SKM-1 treated with dmso at 0.1 percent for 144 hours (cell line): ENCODE data around the gene ZCWPW1.

Experiments used
- DNase-seq: peaks from one replicate; lab custom pipeline; 2025; ENCODE audit not compliant: unreplicated experiment; lab: John Stamatoyannopoulos, UW

ZCWPW1 gene, protein sequence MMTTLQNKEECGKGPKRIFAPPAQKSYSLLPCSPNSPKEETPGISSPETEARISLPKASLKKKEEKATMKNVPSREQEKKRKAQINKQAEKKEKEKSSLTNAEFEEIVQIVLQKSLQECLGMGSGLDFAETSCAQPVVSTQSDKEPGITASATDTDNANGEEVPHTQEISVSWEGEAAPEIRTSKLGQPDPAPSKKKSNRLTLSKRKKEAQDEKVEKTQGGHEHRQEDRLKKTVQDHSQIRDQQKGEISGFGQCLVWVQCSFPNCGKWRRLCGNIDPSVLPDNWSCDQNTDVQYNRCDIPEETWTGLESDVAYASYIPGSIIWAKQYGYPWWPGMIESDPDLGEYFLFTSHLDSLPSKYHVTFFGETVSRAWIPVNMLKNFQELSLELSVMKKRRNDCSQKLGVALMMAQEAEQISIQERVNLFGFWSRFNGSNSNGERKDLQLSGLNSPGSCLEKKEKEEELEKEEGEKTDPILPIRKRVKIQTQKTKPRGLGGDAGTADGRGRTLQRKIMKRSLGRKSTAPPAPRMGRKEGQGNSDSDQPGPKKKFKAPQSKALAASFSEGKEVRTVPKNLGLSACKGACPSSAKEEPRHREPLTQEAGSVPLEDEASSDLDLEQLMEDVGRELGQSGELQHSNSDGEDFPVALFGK

DNA sequence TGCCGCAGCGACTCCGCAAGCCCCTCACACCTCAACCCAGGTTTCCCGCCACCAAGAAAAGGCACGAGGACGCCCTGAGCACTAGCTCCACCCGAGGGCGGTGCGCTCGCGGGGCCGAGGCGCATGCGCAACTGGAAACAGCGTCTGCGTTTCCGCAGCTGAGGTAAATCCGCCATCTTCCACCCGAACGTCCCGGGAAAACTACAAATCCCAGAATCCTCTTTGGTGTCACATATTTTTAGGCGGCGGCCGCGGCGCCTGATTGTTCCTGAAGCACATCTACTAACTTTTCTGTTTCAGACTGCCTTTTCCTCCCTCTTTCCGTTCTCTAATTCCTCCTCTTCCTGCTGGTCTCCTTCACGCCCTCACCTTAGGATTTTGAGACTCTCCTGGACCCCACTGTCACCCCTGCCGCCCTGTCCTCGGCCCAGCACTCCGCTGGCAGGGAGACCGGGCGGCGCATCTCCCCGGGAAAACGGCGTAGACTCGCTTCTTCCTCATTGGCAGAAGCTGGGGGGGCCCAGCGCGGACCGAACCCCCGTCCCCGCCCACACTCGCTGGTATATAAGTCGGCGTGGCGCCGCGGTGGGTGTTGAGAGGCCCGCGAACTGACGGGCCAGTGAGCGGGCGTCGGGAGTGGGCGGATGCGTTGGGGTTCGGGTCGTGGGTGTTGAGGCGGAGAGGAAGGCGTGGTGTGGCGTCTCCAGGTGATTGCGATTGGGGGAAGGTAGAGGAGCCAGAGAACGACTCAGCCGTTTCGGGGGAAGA lies at the start of gene ZCWPW1:
Gene ZCWPW1, minus strand, starts transcription at position 505 of the 768 bp plus-strand sequence. CDS start 8,054 bp downstream, outside the sequence.
- DNase-seq = peak; percentile 91

DNA sequence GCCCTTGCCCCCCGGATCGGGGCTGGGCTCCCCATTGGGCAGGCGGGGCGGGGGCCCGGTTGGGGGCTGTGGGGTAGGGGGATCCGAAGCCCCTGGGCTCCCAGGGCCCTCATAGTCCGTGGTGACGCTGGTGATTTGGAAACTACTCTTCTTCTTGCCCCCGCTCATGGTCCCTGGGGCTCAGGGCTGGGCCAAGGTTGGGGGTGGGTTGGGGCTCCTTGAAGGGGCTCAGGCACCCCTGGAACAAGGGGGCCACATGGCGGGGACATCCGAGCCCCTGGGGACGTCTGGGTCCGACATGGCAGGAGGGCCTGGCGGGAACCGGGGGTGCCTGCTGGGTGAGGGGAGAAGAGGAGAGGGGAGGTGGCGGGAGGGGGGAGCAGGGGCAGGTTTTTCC lies 49.4 kb upstream of the ZCWPW1 start:
- DNase-seq = no peak

DNA sequence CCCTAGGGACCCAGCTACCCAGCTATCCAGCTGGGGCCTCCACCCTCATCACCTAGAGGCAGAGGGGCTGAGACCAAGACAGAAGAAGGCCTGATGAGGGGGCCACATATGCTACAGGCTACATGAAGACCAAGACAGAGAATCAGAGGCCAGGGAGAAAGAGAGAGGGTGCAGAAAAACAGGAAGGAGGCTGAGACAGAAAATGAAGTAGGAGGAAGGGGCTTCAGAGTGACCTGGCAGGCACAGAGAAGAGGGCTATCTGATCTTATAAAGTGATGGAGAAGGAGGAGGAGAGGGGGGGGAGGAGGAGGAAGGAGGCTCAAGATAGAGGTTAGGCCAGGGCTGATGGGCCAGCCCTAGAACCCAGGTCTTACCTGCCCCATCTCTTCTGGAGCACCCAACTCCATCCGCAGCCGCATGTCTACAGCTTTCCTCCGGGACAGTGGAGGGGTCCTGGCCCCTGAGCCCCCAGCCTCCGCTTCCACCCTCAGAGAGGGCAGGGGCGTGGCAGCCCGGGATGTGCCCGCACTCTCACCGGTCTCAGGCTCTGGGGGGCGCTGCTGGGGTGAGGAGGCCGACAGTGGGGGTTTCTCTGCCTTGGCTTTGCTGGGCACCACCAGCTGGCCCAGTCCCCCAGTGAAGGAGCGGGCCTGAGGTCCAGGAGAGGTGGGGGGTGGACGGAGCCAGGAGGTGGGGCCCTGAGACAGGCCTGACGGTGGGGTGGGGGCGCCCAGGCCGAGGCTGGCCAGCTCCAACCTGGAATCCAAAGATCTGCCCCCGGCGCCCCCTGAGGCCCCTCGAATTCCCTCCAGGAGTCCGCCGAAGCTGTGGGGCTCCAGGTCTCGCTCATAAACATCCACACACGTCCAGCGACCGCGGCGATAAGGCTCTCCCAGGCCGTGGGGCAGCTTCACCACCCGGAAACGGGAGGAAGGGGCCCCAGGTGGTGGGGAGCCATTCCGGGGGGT lies 48.7 kb upstream of the ZCWPW1 start:
- DNase-seq = no peak

DNA sequence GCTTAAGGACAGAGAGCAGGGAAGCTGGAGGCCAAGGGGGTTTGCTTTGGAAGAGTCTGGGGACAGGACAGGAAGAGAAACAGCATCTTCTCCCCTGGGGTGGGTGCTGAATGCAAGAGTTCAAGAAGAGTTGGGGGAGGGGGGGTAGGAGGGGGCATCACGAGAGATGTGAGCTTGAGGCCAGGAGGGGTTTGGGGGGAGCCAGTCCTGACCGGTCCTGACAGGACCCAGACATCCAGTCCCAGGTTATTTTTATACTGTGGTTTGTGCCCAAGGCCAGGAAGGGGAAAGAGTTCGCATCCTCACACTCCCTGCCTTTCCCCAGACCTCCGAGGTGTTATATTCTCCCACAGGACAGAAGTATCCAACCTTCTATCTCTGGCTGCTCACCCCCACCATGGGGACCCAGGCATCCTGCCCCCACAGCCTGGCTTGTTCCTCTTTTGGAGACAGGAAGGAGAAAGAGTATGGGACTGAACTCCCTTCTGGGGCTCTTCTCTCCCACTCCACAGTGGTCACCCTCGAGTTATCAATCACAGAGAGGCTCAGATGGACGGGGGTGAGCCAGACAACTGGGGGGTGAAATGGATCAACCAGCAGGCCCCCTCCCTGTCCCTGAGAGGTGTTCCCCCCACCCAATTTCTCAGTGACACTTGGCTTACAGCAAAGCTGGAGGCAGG lies 47.7 kb upstream of the ZCWPW1 start:
- no peak for DNase-seq

DNA sequence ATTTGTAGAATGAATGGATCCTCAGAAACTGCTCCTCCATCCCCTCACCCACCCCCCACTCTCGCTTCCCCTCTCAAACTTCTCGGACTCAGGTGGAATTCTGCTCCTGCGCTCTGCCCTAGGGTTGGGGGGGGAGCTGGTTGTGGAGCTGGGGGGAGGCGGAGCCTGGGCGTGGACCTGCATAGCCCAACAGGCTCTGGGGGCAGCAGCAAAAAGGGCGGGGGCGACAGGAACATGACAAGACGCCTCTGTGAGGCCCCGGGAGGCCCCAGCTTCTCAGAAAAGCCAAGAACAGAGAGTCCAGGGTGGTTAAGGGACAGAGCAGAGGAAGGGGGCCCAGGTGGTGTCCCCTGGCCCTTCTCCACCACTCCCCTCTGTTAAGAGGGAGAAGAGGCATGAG lies 47.0 kb upstream of the ZCWPW1 start:
- DNase-seq = no peak

DNA sequence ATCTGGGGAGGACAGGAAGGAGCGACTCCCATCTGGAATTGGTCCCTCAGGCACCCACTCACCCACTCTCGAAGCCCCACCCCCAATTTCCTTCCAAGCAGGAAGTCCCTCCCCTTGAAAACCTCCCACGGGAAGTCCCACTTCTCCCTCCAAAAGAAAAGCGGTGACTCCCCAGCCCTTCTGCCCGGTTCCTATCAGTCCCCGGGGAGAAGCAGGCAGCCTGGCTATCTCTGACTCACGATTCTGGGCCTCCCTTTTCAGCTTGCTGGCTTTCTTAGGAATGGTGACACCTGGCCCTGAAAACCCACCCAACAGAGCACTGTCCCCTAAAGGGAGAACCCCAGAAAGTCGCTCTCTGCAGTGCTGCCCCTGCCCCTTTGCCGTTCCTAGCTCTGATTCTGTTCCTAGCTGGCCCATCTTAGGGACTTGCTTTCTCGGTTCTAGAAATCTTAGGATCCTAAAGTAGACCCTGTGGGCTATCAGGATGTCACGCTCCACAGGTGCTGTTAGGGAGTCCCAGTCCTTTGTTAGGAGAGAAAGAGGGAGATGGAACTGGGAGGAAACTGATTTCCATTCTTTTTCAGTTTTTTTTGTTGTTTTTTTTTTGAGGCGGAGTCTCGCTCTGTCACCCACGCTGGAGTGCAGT lies 44.5 kb upstream of the ZCWPW1 start:
- no peak for DNase-seq

DNA sequence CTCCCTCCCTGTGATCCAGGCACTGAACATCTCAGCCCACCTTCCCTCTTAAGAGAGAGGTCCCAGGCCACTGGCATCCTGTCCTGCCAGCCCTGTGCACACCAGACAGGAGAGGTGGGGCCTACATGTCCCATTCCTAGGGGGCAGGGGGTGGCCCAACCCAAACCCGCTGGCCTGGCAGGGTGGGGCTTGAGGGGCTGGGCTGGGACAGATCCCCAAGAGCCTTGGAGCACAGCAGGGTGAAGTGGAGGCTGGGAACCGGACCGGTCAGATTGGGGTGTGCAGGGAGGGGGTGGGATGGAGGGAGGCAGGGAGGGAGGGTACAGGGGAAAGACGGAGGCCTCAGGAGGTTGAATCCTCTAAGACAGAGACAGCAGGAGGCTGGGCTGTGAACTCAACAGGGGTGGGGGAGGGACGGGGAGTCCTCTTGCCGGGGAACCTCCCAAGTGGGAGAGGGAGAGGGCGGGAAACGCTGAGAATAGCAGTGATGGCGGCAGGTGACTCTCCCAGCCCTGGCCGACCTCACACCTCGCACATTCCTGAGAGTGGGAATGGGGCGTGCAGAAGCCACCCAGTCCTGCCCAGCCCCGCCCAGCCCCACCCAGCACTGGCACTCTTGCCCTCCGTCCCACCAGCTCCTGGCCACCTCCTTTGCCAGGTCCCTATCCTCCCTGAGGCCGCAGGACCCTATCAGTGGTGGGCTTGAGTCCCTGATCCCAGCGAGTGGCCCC lies 43.8 kb upstream of the ZCWPW1 start:
- no peak for DNase-seq

DNA sequence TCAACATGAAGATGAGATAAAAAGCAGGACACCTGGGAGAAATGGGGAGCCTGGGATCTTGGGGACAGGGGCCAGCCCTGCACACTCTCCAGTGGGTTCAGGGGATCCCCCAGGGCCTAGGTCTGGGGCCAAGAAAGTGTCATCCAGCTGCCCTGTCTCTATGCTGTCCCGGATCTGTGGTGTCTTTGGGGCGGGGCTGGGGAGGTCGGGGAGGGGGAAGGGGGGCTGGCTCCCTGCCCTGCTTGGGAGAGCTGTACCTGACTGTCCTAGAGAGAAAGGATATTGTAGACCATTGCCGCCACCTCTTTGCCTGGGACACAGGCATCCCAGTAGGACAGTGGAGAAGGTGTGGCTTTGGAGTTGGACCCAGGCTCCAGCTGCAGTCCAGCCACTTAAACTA lies 42.5 kb upstream of the ZCWPW1 start:
- no peak for DNase-seq

DNA sequence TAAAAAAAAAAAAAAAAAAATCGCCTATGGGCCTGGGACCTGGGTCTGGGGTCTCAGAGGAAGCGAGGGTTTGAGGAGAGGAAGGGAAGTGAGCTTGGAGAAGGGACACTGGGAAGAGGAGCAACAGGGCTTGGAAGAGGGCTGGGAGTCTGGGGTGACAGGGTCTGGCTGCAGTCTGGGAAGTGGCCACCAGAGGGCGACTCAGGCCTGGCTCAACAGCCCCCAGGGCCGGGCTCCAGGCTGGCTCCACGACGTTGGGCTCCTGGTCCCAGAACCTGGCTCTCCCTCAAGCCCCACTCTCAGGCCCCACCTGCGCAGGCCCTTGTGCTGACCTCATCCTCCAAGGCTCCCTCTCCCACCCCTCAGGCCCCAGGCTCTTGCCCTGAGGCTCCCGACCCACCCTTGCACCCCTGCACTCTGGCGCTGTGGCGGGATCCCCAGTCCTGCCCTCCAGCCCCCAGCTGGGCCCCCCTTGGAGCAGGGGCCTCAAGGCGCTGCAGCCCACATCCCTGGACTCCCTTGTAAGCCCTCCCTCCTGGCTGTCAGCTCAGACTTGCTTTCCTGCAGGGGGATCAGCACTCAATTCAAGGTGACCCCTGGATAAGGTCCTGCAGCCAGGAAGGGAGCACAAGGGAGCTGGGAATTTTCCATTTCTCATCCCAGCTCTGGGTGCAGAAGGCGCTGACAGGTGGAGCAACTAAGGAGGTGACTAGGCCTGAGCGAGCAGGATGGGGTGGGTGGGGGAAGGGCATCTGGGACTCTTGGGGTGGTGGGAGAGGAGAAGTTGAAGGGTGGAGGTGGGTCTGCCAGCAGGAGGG lies 40.9 kb upstream of the ZCWPW1 start:
- DNase-seq = peak; percentile 61

DNA sequence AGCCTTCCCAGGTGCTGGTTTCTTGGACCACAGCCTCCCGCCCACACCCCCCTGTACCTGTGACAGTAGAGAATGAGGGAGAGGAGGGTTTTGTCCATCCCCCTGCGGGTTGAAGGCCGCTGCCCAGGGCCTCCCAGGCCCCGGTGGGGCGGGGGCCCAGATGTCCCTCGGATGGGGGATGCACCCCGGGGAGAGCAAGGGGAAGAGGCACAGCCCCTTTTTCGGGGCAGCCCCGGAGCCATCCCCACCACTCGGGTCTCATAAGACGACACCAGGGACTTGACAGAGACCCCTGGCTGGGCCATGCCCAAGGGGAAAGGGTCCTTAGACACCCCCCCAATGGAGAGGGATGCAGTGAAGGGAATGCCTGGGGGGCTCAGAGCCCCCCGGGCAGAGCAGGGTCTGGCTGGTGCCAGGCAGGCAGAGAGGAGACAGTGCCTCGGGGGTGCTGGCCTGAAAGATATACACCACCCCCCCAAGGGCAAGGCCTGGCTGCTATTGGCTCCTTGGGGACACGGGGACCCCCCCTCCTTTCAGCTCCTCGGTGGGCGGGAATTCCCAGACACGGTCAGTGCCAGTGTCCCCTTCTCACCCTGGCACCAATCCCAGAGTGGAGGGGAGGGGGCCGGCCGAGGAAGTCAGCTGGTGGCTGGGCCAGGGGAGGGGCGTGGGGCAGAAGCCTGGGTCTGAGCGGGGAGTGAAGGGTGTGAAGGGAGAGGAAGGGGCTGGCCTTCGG lies 39.3 kb upstream of the ZCWPW1 start:
- DNase-seq = no peak

DNA sequence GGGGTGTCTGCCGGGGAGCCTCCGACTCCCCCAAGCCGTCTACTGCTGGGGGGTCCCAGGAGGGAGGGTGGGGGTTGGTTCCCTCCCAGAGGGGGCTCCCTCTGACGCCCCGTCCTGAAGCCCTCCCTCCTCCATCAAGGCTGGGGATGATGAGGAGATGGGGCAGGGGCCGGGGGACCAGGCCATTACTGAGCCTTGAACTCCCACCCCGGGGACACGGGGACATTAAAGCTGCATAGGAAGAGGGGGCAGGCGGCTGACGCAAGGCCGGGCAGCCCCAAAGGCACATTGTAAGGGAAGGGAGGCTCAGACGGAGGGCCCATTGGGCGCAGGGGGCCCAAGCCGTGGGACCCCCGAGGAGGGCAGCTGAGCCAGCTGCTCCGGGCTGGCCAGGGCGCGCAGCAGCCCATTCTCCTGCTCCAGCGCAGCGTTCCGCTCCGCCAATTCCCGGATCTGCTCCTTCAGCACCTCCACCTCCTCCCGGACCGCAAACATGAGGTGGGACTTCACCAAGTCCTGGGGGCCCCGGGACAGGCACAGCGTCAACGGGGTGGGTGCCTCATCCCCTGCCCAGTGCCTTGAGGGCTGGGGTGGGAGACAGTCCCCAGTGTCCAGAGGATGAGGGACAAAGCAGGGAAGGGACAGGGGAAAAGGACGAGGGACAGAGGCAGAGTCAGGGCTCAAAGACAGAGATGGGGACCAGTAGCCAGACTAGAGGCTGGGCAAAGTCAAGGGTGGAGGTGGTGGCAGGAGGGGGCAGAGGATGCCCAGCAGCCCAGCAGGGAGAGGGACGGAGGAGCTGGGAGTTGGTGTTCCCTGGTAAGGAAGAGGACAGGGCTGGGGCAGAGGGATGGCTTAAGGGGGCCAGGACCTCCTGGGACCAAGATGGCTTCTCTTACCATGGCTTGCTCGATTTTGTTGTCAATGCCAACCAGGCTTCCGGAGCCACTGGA lies 38.4 kb upstream of the ZCWPW1 start:
- no peak for DNase-seq

DNA sequence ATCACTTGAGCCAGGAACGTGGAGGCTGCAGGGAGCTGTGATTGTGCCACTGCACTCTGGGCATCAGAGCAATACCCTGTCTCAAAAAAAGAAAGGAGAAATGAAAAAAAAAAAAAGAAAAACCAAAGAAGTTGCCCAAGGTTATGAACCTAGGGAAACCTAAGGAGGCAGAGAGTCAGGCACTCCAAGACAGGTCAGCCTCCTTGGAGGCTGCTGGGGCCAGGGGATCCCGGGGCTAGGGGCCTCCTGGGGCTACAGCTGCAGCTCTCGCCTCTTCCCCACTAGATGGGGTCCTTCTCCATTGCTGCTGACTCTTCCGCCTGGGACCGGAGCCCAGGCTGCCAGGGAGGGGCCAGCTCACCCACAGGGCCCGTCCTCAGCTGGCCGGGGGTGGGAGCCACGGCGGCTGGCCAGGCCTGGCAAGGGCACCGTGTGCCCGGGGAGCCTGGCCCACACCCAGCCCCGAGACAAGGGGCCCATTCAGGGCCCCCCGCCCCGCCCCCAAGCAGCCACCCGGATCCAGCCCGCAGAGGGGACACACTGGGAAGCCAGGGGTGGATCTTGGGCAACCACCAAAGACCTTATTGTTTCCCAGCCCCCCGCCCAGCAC lies 37.3 kb upstream of the ZCWPW1 start:
- no peak for DNase-seq

DNA sequence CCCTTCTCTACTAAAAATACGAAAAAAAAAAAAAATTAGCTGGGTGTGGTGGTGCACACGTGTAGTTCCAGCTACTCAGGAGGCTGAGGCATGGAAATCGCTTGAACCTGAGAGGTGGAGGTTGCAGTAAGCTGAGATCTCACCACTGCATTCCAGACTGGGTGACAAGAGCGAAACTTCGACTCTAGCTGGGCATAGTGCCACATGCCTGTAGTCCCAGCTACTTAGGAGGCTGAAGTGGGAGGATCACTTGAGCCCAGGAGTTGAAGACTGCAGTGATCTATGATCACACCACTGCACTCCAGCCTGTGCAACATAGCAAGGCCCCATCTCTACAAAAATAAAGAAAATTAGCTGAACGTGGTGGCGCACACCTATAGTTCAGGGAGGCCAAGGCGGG lies 36.8 kb upstream of the ZCWPW1 start:
- no peak for DNase-seq

DNA sequence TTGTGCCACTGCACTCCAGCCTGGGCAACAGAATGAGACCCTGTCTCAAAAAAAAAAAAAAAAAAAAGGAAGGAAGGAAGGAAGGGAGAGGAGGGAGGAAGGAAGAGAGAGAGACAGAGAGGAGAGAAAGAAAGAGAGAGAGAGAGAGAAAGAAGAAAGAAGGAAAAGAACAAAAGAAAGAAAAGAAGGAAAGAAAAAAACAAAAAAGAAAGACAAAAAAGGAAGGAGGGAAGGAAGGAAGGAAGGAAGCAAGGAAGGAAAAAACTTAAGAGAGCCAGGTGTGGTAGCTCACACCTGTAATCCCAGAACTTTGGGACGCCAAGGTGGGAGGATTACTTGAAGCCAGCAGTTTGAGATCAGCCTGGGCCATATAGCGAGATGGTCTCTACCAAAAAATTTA lies 36.3 kb upstream of the ZCWPW1 start:
- DNase-seq = no peak

DNA sequence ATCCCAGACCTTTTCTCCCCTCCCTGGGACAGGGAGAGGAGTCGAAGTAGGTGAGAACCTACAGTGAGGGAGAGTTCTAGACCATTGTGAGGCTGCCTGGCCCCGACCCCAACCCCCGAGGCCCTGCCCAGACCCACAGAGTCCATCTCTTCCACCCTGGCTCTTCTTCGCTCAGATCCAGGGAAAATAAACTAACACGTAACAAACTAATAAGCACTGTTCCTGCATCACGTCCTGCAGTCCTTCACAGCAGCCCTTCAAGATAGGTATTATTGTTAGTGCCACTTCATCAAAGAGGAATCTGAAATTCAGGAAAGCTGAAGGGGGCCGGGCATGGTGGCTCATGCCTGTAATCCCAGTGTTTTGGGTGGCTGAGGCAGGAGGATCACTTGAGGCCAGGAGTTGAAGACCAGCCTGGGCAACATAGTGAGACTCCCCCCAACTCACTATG lies 35.7 kb upstream of the ZCWPW1 start, which contains the start of gene SPACDR:
Gene SPACDR, minus strand, starts transcription at position 51 of the 451 bp plus-strand sequence. CDS start 235 bp downstream, outside the sequence.
- no peak for DNase-seq

DNA sequence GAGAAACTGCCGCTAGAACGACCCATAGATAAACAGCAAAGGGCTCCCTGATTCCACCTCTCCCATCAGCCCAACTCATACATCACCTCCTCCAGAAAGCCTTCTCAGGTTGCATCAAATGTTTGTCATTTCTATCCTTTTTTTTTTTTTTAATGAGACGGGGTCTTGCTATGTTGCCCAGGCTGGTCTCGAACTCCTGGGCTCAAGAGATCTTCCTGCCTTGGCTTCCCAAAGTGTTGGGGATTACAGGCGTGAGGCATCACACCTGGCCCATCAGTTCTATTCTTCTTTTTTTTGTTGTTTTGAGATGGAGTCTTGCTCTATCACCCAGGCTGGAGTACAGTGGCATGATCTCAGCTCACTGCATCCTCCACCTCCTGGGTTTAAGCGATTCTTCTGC lies 28.5 kb upstream of the ZCWPW1 start:
- no peak for DNase-seq
